ENCODE data around the gene C1orf159.
A peak's percentile ranks its signal among the peaks of the same experiment; 100 is the strongest.
"Not testable (repeated sequence)": the region's sequence is repeated elsewhere in the genome, so short reads cannot be mapped to it uniquely, and the experiment has no call there.

Gene C1orf159

GRCh38 chr1:1148569-1148968 is 32.7 kb upstream of the C1orf159 start:
- DNase-seq, result no peak

GRCh38 chr1:1148061-1148460 is 32.2 kb upstream of the C1orf159 start:
- DNase-seq, result no peak

GRCh38 chr1:1146596-1146995 is 30.7 kb upstream of the C1orf159 start:
- no peak for DNase-seq

GRCh38 chr1:1146026-1146425 is 30.1 kb upstream of the C1orf159 start:
- DNase-seq, result no peak

GRCh38 chr1:1145547-1145914 is 29.6 kb upstream of the C1orf159 start:
- DNase-seq, result no peak

- DNase-seq, result no peak
Measured at GRCh38 chr1:1144843-1145546, 29.1 kb upstream of the C1orf159 start.

- peak; percentile 42 to 74 for DNase-seq
Measured at GRCh38 chr1:1144122-1144842, 28.4 kb upstream of the C1orf159 start.

- DNase-seq, result no peak
Measured at GRCh38 chr1:1143636-1144035, 27.7 kb upstream of the C1orf159 start.

GRCh38 chr1:1142844-1143243 is 27.0 kb upstream of the C1orf159 start:
- DNase-seq, result no peak

GRCh38 chr1:1142352-1142751 is 26.5 kb upstream of the C1orf159 start:
- DNase-seq, result not testable (repeated sequence)

- DNase-seq, result no peak
Measured at GRCh38 chr1:1141911-1142250, 26.0 kb upstream of the C1orf159 start.

- no peak for DNase-seq
Measured at GRCh38 chr1:1141244-1141910, 25.5 kb upstream of the C1orf159 start.

- no peak for DNase-seq
Measured at GRCh38 chr1:1140673-1141072, 24.8 kb upstream of the C1orf159 start.

- no peak for DNase-seq
Measured at GRCh38 chr1:1137256-1138045, 21.6 kb upstream of the C1orf159 start.

GRCh38 chr1:1136547-1137230 is 20.8 kb upstream of the C1orf159 start:
- DNase-seq, result no peak

GRCh38 chr1:1135339-1136136 is 19.6 kb upstream of the C1orf159 start:
- no peak for DNase-seq

GRCh38 chr1:1134300-1134970 is 18.5 kb upstream of the C1orf159 start:
- DNase-seq, result no peak

- no peak for DNase-seq
Measured at GRCh38 chr1:1132956-1133750, 17.3 kb upstream of the C1orf159 start.

- no peak for DNase-seq
Measured at GRCh38 chr1:1132042-1132950, 16.4 kb upstream of the C1orf159 start.

All from SHP77 (cell line).